Epithelial cell of prostate (primary cell): ENCODE results near the gene ZCCHC13.
A peak's percentile ranks its signal among the peaks of the same experiment; 100 is the strongest.
"Not testable (repeated sequence)": the region's sequence is repeated elsewhere in the genome, so short reads cannot be mapped to it uniquely, and the experiment has no call there.

Experiments used
- DNase-seq: peaks from one replicate; pipeline ENCODE4 v3.0.0-alpha.2; 2011; ENCODE audit warnings: low read depth, low spot score
- H3K27ac ChIP-seq: fragments of 450-650 bp; 2 replicates; pipeline ENCODE4 v1.5.1; 2017; ENCODE audit warnings: mild to moderate bottlenecking

The ZCCHC13 gene

GRCh38 chrX:74319321-74319720, 15.3 kb downstream of the ZCCHC13 start:
- not testable (repeated sequence) for H3K27ac ChIP-seq, DNase-seq

- no peak for DNase-seq
- H3K27ac ChIP-seq = no peak overlapping the region
Measured at GRCh38 chrX:74321191-74321590, 17.2 kb downstream of the ZCCHC13 start.

GRCh38 chrX:74324131-74324530, 20.2 kb downstream of the ZCCHC13 start:
- DNase-seq = no peak
- H3K27ac ChIP-seq = no peak overlapping the region

- DNase-seq = no peak
Measured at GRCh38 chrX:74325130-74326059, 21.4 kb downstream of the ZCCHC13 start.

GRCh38 chrX:74338852-74339251, 34.9 kb downstream of the ZCCHC13 start:
- DNase-seq = no peak
- H3K27ac ChIP-seq = no peak overlapping the region

More at GRCh38 chrX:74325130-74326059, 21.4 kb downstream of the ZCCHC13 start:
- no peak overlapping the region for H3K27ac ChIP-seq

- DNase-seq = no peak
- H3K27ac ChIP-seq = no peak overlapping the region
Measured at GRCh38 chrX:74340051-74340450, 36.1 kb downstream of the ZCCHC13 start.

- DNase-seq = not testable (repeated sequence)
Measured at GRCh38 chrX:74342211-74342610, 38.2 kb downstream of the ZCCHC13 start.

GRCh38 chrX:74343343-74344279, 39.6 kb downstream of the ZCCHC13 start:
- peak; percentile 81 for DNase-seq
- no peak overlapping the region for H3K27ac ChIP-seq

More at GRCh38 chrX:74342211-74342610, 38.2 kb downstream of the ZCCHC13 start:
- not testable (repeated sequence) for H3K27ac ChIP-seq

GRCh38 chrX:74344280-74344622, 40.3 kb downstream of the ZCCHC13 start:
- no peak for DNase-seq
- no peak overlapping the region for H3K27ac ChIP-seq

- no peak for DNase-seq
- no peak overlapping the region for H3K27ac ChIP-seq
Measured at GRCh38 chrX:74346088-74346487, 42.1 kb downstream of the ZCCHC13 start.

GRCh38 chrX:74349387-74349786, 45.4 kb downstream of the ZCCHC13 start:
- DNase-seq = no peak

GRCh38 chrX:74351760-74352159, 47.8 kb downstream of the ZCCHC13 start:
- DNase-seq = no peak
- H3K27ac ChIP-seq = no peak overlapping the region

More at GRCh38 chrX:74349387-74349786, 45.4 kb downstream of the ZCCHC13 start:
- no peak overlapping the region for H3K27ac ChIP-seq

- no peak overlapping the region for H3K27ac ChIP-seq
- DNase-seq = no peak
Measured at GRCh38 chrX:74353984-74354383, 50.0 kb downstream of the ZCCHC13 start.
